NT2/D1 (cell line): ENCODE measurements around the gene PDGFC.

Experiments
- SUZ12 ChIP-seq: IDR thresholded peaks from 2 replicates; pipeline ENCODE4 v1.6.1; 2011; ENCODE audit not compliant: insufficient read length, insufficient read depth; ENCODE audit errors: extremely low read depth
- YY1 ChIP-seq: IDR thresholded peaks from 2 replicates; pipeline ENCODE4 v1.6.1; 2011; ENCODE audit not compliant: insufficient read length, insufficient read depth

DNA sequence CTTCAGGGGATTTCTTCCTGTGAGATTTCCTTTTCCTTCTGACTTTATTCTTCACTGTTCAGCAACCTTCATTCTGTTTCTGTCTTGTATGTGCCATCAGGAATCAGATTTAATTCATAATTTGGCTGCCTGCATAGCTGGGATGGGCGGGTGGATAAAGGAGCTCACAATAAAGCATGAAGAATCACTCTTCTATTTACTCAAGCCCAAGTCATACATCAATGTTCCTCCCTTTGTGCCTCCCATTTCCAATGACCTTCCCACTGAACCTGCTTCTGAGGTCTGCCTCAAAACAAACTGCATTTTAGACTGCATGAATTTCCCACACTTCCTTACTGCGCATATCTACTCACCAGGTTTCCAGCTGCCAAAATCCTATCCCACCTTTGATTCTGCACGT, 14.0 kb downstream of the PDGFC start:
- TF ChIP-seq SUZ12 = no peak
- no peak for TF ChIP-seq YY1
